Measurements from ENCODE around the gene SGPL1.

Gene SGPL1

GRCh38 chr10:70925377-70926225 is 109.9 kb downstream of the SGPL1 start:
- no peak for DNase-seq (ENCODE audit: low read depth)

DNA sequence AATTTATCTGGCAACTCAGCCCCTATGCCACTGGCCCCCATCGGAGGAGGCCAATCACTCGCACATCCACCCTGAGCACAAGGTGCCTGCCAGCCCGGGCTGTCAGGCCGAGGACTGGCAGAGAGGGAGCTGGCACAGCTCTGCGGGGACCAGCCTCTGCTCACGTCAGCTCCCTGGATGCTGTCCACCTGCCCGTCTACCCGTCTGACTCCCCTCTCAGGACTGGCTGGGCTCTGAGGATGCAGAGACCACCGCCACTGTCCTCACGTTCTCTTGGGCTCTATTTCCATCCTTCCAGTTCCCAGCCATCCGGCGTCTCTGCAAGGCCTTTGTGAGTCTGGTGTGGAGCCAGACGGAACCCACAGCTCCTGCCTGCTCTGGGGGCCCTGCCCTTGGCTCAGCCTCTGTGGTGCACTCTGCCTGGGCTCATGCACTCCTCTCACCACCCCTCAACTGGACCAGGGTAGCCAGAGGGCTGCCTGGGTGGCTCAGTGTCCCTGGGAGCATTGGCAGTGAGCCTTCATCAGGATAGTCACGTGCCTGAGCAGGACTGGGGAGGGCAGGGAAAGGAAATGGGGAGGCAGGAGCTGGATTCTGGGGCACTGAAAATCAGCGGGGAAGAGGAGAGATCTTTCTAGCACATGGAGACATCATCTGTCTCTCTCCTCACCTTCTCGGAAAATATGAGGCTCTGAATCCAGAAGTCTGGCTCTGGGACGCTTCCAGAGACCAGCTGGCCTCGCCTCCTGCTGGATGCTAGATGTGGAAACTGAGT is 110.7 kb downstream of the SGPL1 start:
- DNase-seq (ENCODE audit: low read depth): no peak

DNA sequence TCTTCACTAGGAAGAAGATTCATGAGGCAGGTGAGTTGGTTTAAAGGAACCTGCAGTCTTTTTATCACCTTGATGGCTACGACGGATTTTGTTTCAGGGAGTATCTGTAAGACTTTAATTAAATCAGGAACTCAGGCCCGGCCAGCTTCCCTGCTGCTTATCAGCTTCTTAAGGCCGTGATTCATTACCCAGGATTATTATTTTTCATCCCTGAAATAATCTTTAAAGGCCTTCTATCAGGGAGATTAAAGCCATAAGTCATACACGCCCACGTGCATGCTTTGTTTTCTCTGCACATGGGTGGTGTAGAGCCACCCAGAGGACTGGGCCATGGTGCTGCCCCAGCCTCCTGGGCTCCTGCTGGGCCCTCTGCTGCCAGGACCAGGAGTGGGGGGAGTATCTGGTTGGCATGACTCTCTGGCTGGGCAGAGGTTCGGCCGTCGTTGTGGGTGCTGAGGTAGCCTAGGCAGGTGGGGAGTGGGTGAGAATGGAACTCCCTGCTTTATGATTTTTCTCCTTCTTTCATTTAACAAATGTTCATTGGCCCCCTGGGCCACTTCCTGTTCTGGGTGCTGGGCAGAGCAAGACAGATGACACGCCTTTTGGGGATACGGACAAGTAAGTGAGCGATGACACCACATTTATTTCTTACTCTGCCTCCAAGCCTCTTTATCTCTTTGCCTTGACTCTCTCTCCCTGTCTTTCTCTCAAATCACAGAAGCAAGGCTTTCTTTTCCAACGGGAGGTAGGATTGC is 111.6 kb downstream of the SGPL1 start:
- DNase-seq (ENCODE audit: low read depth): no peak

- DNase-seq (ENCODE audit: low read depth): no peak
Measured at GRCh38 chr10:70928140-70928539, 112.4 kb downstream of the SGPL1 start.

DNA sequence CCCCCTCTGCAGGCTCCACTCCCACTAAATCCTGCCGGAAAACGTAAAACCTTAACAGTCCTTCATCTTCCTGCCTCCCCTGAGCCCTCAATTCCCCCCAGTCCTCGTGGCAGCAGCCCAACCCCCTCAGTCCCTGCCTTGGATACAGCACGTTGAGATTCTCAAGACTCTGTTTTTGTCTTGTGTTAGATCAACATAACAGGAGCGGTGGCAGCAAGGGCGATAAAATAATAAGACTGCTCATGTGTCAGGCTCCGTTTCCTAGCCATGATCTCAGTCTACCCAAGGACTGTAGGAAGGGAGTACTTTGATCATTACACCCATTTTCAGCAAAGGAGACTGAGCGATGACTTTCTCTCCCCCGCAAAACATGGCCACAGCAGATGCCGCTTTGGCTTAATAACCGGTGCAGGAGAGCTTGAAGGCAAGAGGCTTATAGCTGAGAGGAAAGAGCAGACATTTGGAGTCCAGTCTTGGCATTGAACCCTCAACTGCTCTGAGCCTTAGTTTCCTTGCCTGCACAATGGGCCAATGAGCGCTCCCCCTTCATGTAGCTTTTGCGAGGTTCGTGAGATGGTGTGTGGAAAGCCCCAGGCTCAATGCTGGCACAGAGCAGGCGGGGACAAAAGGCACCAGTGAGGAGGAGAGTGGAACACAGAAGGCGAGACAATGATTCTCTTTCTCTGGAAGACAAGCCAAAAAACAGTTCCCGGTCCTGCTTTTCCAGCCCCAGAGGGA is 114.7 kb downstream of the SGPL1 start:
- DNase-seq (ENCODE audit: low read depth): no peak
